Choroid plexus epithelial cell (primary cell): ENCODE results near the gene RFX1.

Experiments used
- DNase-seq: peaks from one replicate; pipeline ENCODE4 v3.0.0-alpha.2; 2010; ENCODE audit warnings: low read depth
- H3K4me3 ChIP-seq: 2 replicates; pipeline ENCODE4 v1.5.1; 2011; ENCODE audit warnings: low read depth, mild to moderate bottlenecking, control low read depth, low read length, moderate library complexity
- CTCF ChIP-seq: conservative IDR thresholded peaks from 2 replicates; pipeline ENCODE4 v1.5.1; 2011; ENCODE audit warnings: low read depth, mild to moderate bottlenecking, control low read depth, inconsistent platforms, low read length, moderate library complexity

The RFX1 gene

GRCh38 chr19:14002571-14003250 is 3.4 kb downstream of the RFX1 start:
- no peak overlapping the region for H3K4me3 ChIP-seq
- DNase-seq: no peak
- TF ChIP-seq CTCF: no peak

- no peak for DNase-seq
- no peak for TF ChIP-seq CTCF
- no peak overlapping the region for H3K4me3 ChIP-seq
These were observed 5.3 kb downstream of the RFX1 start for GRCh38 chr19:14000691-14001375.

- DNase-seq: no peak
- no peak overlapping the region for H3K4me3 ChIP-seq
- no peak for TF ChIP-seq CTCF
These were observed 7.0 kb downstream of the RFX1 start for GRCh38 chr19:13999085-13999484.

- DNase-seq: no peak
- no peak overlapping the region for H3K4me3 ChIP-seq
- no peak for TF ChIP-seq CTCF
These were observed 7.7 kb downstream of the RFX1 start for GRCh38 chr19:13998426-13998825.

GRCh38 chr19:13997631-13997962 is 8.5 kb downstream of the RFX1 start:
- TF ChIP-seq CTCF: no peak
- no peak for DNase-seq
- H3K4me3 ChIP-seq: no peak overlapping the region

- no peak for DNase-seq
- no peak overlapping the region for H3K4me3 ChIP-seq
- no peak for TF ChIP-seq CTCF
These were observed 9.0 kb downstream of the RFX1 start for GRCh38 chr19:13996928-13997630.
